ENCODE data around the gene ARHGAP45. TPM values are rescaled to one million over a fixed set of nuclear protein-coding genes. Genes with fewer than 3 reads are reported as not detected.
A peak's percentile ranks its signal among the peaks of the same experiment; 100 is the strongest.

Gene ARHGAP45
- total and polyA plus RNA-seq, 12 donors, result 1.9 to 27.4 (median 4.3) TPM

- Histone ChIP-seq H3K4me1 (peaks cover 18 to 55% (median 32%) of the 10 kb centered on the region in 9 donors), H3K27ac (peak overlapping the region in 1 of 10 donors; percentile 72), H3K36me3 (peaks cover 0 to 73% (median 31%) of the 10 kb centered on the region in 9 donors), H3K9me3 (no peaks in the 10 kb centered on the region), H3K27me3 (no peaks in the 10 kb centered on the region), H3K4me3 (peak overlapping the region in 1 of 10 donors; percentile 38)
- ATAC-seq (no peak), DNase-seq (no peak)
- TF ChIP-seq CTCF (IDR thresholded peaks at IDR 0.05), result no peak
- intact Hi-C loops (cut with DNase I), result loop anchor here in 1 of 10 donors (2.0 kb wide), 1 partner anchor 40 kb away; no protein-coding TSS in a partner anchor
- WGBS, 2 donors, result 92 to 94% methylated on average over 57 to 89 of the region's 89 CpGs
Observed at GRCh38 chr19:1108291-1109031, 41.5 kb downstream of the ARHGAP45 start.

- no peaks in the 10 kb centered on the region for H3K9me3 ChIP-seq
- H3K4me1 ChIP-seq, result peaks cover 22 to 60% (median 37%) of the 10 kb centered on the region in 9 donors
- no peak for ATAC-seq
- H3K27me3 ChIP-seq, result no peaks in the 10 kb centered on the region
- no peak for DNase-seq
- peaks cover 0 to 80% (median 31%) of the 10 kb centered on the region in 9 donors for H3K36me3 ChIP-seq
- H3K27ac ChIP-seq, result peak overlapping the region in 1 of 10 donors; percentile 72
- TF ChIP-seq CTCF (IDR thresholded peaks at IDR 0.05), result no peak
- WGBS, 2 donors, result 90 to 91% methylated on average over 45 to 48 of the region's 48 CpGs
- H3K4me3 ChIP-seq, result peak overlapping the region in 1 of 10 donors; percentile 38
- intact Hi-C loops (cut with DNase I), result loop anchor here in 1 of 10 donors (2.0 kb wide), 1 partner anchor 40 kb away; no protein-coding TSS in a partner anchor
Observed at GRCh38 chr19:1109032-1109551, 42.1 kb downstream of the ARHGAP45 start.

- Histone ChIP-seq H3K27ac (no peak overlapping the region), H3K4me3 (no peak overlapping the region), H3K4me1 (peaks cover 21 to 58% (median 36%) of the 10 kb centered on the region in 9 donors), H3K9me3 (no peaks in the 10 kb centered on the region), H3K27me3 (no peaks in the 10 kb centered on the region), H3K36me3 (peaks cover 0 to 89% (median 31%) of the 10 kb centered on the region in 9 donors)
- TF ChIP-seq CTCF (IDR thresholded peaks at IDR 0.05), result no peak
- intact Hi-C loops (cut with DNase I), result loop anchor here in 9 of 10 donors (2.0 to 5.0 kb wide), 3 partner anchors 39 to 82 kb away; partner anchors contain the start of gene SBNO2 (in 1 of the 9)
- DNase-seq (no peak), ATAC-seq (no peak)
- 94% methylated on average over 54 of the region's 54 CpGs for WGBS, 2 donors
Observed at GRCh38 chr19:1109697-1110671, 43.0 kb downstream of the ARHGAP45 start.

Data from heart right ventricle (tissue), 16 donors.